ENCODE results near the gene PRTFDC1.

Gene PRTFDC1

GRCh38 chr10:24988831-24989640 is 36.6 kb upstream of the PRTFDC1 start:
- TF ChIP-seq CTCF (conservative IDR thresholded peaks at IDR 0.05), result no peak
- H3K27ac ChIP-seq, result no peak overlapping the region

- TF ChIP-seq CTCF (conservative IDR thresholded peaks at IDR 0.05), result no peak
- no peak overlapping the region for H3K27ac ChIP-seq
Measured at GRCh38 chr10:24984906-24985305, 32.5 kb upstream of the PRTFDC1 start.

GRCh38 chr10:24983946-24984345 is 31.5 kb upstream of the PRTFDC1 start:
- H3K27ac ChIP-seq, result no peak overlapping the region
- no peak for TF ChIP-seq CTCF (conservative IDR thresholded peaks at IDR 0.05)

GRCh38 chr10:24983130-24983529 is 30.7 kb upstream of the PRTFDC1 start:
- no peak overlapping the region for H3K27ac ChIP-seq

GRCh38 chr10:24982319-24983112 is 30.1 kb upstream of the PRTFDC1 start:
- no peak for TF ChIP-seq CTCF (conservative IDR thresholded peaks at IDR 0.05)
- H3K27ac ChIP-seq, result no peak overlapping the region

More at GRCh38 chr10:24983130-24983529, 30.7 kb upstream of the PRTFDC1 start:
- TF ChIP-seq CTCF (conservative IDR thresholded peaks at IDR 0.05), result no peak

- no peak for TF ChIP-seq CTCF (conservative IDR thresholded peaks at IDR 0.05)
- H3K27ac ChIP-seq, result no peak overlapping the region
Measured at GRCh38 chr10:24981161-24981710, 28.8 kb upstream of the PRTFDC1 start.

- no peak for TF ChIP-seq CTCF (conservative IDR thresholded peaks at IDR 0.05)
- no peak overlapping the region for H3K27ac ChIP-seq
Measured at GRCh38 chr10:24979685-24980084, 27.3 kb upstream of the PRTFDC1 start.
